22Rv1 (cell line): ENCODE results near the gene GFI1B.

Experiments
- H3K27ac ChIP-seq: fragments of 450-650 bp; 2 replicates; pipeline ENCODE4 v1.5.1; 2017
- ZFX ChIP-seq: fragments of 450-650 bp; IDR thresholded peaks from 2 replicates; pipeline ENCODE4 v1.6.1; 2017; ENCODE audit warnings: antibody characterized with exemption, borderline replicate concordance
- TF ChIP-seq, protein P1 (sequence below): fragments of 450-650 bp; IDR thresholded peaks from 2 replicates; pipeline ENCODE4 v1.5.1; 2017; ENCODE audit warnings: mild to moderate bottlenecking

Gene GFI1B

DNA sequence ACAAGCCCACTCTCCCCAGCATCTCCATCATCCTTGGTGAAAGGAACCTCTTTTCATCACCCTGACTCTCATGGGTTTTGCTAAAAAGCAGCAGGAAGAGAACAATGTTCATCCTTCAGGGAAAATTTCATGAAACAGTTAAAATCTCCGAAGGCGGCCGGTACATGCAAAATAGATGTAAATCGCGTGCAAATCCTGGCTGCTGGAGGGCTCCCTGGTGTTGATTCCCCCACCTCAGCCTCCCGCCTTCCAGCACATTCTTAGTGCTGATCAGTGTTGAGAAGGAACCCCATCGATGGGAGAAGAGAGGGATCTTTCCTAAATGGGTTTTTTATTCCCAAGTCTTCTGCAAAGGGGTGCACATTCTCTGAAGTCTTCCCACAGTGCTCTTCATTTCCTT is 8.7 kb upstream of the GFI1B start:
- H3K27ac ChIP-seq, result no peak overlapping the region
- TF ChIP-seq ZFX, result no peak
- TF ChIP-seq, protein P1, sequence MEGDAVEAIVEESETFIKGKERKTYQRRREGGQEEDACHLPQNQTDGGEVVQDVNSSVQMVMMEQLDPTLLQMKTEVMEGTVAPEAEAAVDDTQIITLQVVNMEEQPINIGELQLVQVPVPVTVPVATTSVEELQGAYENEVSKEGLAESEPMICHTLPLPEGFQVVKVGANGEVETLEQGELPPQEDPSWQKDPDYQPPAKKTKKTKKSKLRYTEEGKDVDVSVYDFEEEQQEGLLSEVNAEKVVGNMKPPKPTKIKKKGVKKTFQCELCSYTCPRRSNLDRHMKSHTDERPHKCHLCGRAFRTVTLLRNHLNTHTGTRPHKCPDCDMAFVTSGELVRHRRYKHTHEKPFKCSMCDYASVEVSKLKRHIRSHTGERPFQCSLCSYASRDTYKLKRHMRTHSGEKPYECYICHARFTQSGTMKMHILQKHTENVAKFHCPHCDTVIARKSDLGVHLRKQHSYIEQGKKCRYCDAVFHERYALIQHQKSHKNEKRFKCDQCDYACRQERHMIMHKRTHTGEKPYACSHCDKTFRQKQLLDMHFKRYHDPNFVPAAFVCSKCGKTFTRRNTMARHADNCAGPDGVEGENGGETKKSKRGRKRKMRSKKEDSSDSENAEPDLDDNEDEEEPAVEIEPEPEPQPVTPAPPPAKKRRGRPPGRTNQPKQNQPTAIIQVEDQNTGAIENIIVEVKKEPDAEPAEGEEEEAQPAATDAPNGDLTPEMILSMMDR, result no peak

DNA sequence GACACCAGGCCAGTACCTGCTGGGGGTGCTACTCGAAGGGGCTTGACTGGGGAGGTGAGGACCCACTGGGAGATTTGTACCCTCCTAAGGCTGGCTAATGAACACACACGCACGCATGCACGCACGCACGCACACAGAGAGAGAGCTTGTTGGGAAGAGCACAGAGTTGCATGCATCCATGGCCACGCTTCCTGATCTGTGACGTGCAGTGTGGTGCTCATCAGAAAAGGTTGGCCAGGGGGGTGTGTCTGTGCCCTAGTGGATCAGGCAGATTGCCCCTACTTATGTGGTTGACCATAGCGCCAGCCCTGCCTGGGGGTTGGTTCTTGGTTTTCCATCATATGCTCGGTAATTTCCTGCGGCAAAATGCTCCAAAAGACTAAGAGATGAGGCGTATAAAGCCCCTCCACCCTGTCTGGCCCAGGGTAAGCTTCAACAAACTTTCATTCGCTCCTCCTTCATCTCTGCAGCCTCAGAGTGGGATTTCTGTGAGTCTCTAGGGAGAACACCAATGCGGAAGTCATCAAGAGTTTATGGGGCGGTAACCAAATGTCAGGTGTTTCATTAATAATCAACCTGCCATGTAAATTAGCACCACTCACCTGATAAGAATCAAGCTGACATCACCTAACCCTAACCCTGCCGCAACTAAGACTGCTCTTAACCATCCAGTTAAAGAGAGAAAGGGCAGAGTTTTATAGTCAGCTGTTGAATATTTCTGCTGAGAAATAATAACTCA is 8.0 kb upstream of the GFI1B start:
- TF ChIP-seq, protein P1, result no peak
- TF ChIP-seq ZFX, result no peak
- peak overlapping the region; percentile 42; the same call in 1 of the 2 replicates for H3K27ac ChIP-seq

DNA sequence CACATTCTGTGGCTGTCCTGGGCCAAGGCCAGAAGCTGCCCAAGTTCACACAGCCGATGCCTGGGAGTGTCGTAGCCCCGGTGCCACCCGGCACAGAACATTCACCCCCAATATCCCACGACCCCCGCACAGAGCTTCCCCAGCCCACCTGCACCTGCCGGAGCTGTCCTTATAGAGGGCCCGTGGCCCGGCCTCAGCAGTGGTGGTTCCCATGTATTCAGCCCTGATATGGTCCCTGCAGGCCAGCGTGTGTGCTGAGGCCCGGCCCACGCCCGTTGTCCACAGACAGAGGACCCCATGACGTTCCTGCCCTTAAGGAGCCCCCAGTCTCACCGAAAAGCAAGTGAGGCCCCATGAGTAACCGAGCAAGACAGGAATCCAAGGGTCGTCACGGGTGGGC is 5.3 kb upstream of the GFI1B start:
- TF ChIP-seq ZFX, result no peak
- TF ChIP-seq, protein P1, result no peak
- no peak overlapping the region for H3K27ac ChIP-seq

DNA sequence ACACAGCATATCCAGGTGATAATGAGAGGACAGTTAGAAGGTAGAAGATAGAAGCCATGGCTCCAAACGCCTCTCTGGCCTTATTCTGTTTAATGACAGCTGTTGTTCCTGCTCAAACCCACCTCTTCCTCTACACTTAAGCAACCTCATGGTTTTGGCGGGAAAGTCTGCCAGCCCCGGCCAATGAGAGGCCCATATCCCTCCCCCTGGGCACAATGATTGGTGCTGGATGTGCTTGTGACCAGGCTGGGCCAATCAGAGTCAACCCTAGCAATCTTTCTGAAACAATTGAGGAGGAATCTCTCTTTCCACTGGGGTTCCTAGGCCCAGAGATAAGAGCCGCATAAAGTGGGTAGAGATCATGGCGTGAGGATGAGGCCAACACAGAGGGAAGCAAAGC is 4.8 kb upstream of the GFI1B start:
- TF ChIP-seq ZFX, result no peak
- TF ChIP-seq, protein P1, result no peak
- no peak overlapping the region for H3K27ac ChIP-seq

DNA sequence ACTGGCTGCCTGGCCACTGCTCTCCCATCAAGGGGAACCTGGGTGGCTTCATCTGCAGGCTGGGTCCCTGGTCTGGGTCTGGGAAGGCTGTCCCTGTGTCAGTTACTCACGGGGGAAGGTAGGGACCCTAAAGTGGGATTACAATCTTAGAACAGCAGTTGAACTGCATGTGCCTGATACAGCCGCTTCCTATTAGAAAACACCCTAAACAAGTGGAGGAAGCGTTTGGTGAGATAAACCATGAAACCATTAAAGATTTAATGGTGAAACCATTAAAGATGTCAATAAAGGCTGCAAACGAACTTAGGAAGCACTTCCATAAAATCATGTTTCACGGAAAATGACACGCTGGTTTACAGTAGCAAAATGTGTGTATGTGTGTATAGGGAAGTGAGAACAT is 2.5 kb upstream of the GFI1B start:
- H3K27ac ChIP-seq, result no peak overlapping the region
- TF ChIP-seq, protein P1, result no peak
- no peak for TF ChIP-seq ZFX

DNA sequence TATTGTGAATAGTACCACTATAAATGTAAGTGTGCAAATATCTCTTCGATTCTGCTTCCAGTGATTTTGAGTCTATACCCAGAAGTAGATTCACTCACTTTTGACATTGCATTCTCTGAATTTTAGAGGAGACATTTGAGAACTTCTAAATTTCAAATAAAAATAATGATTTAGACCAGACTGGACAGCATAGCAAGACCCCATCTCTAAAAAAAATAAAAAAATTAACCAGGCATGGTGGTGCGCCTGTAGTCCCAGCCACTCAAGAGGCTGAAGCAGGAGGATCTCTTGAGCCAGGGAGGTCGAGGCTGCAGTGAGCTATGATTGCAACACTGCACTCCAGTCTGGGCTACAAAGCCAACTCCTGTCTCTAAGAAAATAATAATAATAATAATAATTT is 1.9 kb upstream of the GFI1B start:
- no peak overlapping the region for H3K27ac ChIP-seq
- no peak for TF ChIP-seq ZFX
- TF ChIP-seq, protein P1, result no peak

DNA sequence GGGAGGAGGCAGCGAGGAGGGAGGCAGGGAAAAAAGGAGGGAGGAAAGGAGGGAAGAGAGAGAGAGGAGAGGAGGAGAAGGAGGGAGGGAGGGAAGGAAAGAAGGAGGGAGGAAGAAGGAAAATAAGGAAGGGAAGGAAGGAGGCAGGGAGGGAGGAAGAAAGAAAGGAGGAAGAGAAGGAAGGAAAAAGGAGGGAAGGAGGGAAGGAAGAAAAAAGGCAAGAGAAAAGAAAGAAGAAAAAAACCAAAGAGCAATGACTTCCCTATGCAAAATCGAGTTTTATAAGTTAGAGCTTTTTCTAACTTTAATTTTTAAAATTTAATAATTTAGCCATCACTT is 413 bp upstream of the GFI1B start:
- no peak for TF ChIP-seq ZFX
- TF ChIP-seq, protein P1, result no peak
- H3K27ac ChIP-seq, result no peak overlapping the region
